Stimulated activated CD8-positive, alpha-beta memory T cell treated with anti-CD3 and anti-CD28 coated beads, Interleukin-15, amount 100 ng/mL, for 24 hours (primary cell): ENCODE data around the gene RAB11FIP4.
"Not testable (repeated sequence)": the region's sequence is repeated elsewhere in the genome, so short reads cannot be mapped to it uniquely, and the experiment has no call there.

ENCODE experiments used
- DNase-seq: peaks from one replicate; pipeline ENCODE4 v3.0.0-alpha.2; 2020; ENCODE audit warnings: low read depth

Gene RAB11FIP4

DNA sequence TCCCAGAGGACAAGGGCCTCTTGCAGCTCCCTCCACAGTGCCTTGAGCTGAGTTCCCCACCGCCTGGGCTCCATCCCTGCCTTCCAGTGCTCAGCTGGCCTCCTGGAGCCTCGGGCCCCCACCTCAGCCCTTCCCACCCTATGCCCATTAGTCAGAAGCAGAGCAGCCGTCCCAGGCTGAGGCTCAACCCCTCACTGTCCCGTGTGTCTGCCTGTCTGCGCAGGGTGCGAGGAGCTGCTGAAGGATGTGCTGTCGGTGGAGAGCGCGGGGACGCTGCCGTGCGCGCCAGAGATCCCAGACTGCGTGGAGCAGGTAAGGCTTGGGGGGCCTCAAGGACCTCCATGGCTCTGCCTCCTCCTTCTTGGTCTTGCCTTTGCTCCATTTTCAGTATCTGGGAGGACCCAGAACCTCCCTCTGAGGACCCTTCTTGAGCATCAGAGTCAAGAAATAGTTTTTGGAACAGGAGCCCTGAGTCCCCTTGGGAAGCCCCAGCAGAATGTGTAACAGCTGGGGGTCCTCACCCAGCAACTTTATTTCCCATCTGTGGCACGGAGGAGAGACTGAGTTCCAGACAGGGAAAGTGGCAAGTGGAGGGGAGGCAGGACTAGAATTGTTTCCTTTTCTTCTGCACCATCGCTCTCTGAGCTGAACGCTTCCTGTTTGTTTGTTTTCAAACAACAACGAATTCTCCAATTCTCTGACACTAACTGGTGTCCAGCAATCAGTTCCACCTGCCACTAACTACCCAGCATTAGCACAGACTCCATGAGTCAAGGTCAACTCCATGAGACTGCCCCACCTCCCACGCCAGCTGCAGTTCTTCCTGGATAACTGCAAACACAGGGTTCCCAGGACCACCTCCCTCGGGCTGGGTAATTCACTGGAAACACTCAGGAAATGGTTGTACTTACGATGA is 42.6 kb downstream of the RAB11FIP4 start:
- no peak for DNase-seq

GRCh38 chr17:31434727-31435050 is 43.2 kb downstream of the RAB11FIP4 start:
- no peak for DNase-seq

- no peak for DNase-seq
These were observed 44.1 kb downstream of the RAB11FIP4 start for GRCh38 chr17:31435581-31435980.

DNA sequence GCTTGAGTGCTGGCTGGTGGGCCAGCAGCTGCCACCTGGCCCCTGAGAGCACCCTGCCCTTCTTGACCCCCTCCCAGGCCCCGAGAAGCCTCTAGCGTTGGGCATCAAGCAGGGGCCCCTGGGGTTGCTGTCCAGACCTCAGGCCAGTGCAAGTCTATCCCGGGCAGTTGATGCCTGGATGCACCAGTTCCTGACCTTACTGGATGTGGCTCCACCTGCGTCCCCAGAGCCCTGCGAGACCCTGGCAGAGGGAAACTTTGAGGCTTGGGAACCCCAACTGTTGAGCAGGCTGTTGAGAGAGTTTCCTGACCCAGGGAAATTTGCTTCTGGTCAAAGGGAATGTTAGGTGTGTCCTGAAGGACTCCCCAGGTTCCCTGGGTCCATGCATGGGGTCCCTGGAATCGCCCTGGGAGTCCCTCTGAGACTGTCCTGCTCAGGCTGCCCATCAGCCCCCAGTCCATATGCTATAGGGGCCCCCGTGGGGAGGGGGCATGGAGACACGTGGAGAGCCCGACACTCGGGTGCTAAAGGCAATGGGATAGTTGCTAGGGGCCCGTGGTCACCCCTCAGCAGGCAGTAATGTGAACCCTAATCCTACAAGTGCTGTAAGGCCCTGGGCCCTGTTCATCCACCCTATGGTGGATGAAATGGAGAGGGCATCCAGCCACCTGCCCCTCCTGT is 46.4 kb downstream of the RAB11FIP4 start:
- DNase-seq, result no peak

GRCh38 chr17:31439716-31440115 is 48.2 kb downstream of the RAB11FIP4 start:
- DNase-seq, result no peak

DNA sequence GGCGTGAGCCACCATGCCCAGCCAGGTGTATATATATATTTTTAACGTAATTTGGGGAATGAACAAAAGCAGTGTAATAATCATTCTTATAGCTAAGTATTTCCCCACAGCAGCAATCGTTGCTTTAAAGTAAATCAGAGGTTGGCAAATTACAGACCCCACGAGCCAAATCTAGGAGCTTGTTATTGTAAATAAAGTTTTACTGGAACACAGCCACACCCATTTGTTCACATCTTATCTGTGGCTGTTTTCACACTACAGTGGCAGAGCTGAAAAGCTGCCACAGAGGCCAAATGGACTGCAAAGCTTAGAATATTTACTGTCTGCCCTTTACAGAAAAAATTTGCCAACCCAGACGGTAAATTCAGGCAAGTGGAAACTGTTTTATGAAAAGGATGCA is 50.8 kb downstream of the RAB11FIP4 start:
- DNase-seq, result no peak

- not testable (repeated sequence) for DNase-seq
These were observed 51.4 kb downstream of the RAB11FIP4 start for GRCh38 chr17:31442856-31443255.

- DNase-seq, result no peak
These were observed 51.9 kb downstream of the RAB11FIP4 start for GRCh38 chr17:31443386-31443785.

DNA sequence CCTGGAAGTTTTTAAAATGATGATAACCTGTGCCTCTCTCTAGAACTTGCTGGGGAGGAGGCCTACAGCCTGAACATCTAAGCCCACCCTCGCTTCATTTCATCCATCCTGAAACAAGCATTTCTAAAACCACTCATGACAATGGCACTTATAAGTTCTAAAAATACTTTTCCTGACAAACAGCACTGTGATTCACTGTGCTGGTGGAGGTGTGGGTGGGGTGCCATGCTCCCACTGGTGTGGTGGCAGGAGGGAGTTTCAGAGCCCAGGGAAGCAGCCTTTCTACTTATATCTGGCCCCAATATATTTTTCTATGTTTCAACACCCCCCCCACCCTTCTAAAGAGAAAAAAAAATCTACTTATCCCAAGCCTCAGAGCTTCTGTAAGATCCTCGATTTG is 52.6 kb downstream of the RAB11FIP4 start:
- no peak for DNase-seq

DNA sequence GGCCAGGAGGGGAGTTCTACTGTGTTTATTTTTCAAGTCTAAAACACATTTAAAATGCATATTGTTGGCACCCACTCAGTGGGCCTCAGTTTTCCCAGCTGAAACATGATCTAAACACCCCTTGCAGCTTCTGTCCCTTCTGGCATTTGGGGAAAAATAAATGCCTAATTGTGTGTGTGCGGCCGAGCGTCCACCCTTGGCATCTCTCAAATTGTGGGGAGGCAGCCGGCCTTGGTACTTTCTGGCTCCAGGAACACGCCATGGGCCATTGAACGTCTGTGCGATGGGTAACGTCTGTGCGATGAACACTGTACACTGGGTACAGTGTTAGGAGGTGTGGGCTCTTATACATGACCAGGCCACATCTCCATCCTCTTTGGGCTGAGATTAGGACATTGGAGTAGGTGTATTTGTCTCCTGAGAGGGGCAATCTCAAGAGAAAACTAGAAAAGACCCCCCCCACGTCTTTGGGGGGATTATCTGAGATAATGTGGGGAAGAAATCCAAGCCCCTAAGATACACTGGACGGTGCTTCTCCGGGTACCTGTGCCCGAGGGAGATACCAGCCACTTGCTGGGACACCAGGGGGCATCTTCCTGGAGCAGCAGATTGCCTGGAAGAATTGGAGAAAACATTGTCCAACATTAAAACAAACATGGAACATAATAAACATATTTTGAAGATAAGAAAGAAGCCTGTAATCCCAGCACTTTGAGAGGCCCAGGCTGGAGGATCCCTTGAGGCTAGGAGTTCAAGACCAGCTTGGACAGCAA is 54.9 kb downstream of the RAB11FIP4 start:
- no peak for DNase-seq

DNA sequence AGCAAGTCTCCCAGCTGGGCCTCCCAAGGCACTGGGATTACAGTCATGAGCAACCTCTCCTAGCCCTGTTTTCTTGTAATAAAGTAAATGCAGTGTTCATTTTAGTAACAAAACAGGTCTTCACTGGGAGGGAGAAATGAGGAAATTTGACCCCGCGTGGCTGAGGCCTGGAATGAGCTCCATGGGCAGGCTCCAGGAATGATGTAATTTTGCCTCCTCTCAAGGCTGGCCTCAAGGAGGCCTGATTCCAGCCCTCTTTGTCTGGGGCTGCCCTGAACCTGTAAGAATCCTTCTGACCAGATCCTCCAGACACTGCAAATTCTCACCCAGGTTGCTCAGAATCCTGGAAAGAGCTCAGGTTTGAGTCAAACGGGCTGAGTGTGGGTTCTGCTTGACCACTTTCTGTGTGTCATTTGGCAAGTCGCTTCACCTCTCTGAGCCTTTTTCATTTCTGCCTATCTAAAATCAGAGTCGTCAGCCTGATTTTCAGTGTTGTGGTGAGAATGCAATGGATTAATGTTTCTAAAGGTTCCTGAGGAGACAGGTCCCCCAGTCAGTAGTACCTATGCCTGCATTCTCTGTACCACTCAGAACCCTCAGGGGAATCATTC is 57.1 kb downstream of the RAB11FIP4 start:
- DNase-seq, result no peak

DNA sequence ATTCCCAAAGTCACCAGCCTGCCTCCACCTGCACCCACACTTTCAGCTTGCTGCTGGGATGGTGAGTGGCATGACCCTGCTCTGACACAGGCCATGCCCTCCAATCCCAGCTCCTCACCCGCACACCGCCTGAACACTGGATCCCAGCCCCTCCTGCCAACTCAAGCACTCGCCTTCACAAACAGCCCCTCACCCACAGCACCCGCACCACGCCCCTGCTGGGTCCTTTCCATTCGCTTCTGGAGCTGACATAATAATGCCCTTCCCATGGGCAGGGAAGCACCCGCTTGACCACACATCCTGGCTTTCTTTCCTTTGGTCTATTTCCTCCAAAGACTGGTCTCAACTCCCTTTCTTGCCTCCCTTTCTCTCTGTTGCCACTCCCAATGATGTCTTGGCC is 57.6 kb downstream of the RAB11FIP4 start:
- no peak for DNase-seq

DNA sequence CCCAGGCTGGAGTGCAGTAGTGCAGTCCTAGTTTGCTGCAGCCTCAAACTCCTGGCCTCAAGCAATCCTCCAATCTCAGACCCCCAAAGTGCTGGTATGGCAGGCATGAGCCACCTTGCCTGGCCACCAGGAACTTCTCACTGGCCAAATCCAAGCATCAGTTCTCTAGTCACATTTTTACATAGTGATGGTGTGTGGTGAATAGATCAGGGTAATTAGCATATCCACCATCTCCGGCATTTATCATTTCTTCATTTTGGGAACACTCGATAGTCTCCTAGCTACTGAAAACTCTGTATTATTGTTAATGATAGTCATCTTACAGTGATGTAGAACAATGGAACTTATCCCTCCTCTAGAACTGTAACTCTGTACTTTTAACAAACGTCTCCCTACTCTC is 58.3 kb downstream of the RAB11FIP4 start:
- DNase-seq, result no peak

DNA sequence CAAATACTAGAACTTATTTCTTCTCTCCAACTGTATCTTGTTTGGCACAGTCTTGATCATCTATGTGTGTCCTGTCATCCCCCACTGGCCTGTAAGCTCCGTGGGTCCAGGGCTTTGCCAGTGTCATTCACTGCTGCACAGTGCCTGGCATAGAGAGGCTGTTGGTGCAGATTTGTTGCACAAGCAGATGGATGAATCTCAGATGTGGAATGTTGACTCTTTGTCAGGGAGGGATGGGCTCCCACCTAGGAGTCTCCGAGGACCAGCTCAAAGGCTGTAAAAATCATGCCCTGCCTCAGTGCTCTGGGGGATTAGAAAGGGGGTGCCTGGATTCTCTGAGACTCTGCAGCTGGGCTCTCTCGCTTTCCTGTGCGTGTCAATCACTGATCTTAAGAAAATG is 60.6 kb downstream of the RAB11FIP4 start:
- no peak for DNase-seq

GRCh38 chr17:31452561-31453110 is 61.2 kb downstream of the RAB11FIP4 start:
- DNase-seq, result no peak

- DNase-seq, result no peak
These were observed 62.4 kb downstream of the RAB11FIP4 start for GRCh38 chr17:31453896-31454295.

DNA sequence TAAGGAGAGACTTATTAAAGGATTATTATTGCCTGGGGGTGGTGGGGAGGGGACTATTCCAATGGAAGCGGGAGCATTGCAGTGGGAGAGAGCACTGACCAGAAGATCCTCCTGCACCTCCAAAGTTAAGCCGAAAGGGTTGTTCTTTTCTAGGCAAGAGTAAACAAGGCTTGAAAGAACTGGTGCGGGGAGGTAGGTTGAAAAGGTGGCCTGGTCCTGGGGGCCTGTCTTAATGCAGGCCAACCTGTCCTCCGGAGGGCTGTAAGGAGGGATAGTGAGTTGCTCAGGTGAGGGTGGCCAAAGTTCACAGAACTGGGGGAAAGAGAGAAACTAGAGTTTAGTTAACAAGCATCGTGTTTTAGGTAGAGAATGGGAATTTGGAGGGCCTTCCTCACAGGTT is 65.3 kb downstream of the RAB11FIP4 start:
- no peak for DNase-seq

DNA sequence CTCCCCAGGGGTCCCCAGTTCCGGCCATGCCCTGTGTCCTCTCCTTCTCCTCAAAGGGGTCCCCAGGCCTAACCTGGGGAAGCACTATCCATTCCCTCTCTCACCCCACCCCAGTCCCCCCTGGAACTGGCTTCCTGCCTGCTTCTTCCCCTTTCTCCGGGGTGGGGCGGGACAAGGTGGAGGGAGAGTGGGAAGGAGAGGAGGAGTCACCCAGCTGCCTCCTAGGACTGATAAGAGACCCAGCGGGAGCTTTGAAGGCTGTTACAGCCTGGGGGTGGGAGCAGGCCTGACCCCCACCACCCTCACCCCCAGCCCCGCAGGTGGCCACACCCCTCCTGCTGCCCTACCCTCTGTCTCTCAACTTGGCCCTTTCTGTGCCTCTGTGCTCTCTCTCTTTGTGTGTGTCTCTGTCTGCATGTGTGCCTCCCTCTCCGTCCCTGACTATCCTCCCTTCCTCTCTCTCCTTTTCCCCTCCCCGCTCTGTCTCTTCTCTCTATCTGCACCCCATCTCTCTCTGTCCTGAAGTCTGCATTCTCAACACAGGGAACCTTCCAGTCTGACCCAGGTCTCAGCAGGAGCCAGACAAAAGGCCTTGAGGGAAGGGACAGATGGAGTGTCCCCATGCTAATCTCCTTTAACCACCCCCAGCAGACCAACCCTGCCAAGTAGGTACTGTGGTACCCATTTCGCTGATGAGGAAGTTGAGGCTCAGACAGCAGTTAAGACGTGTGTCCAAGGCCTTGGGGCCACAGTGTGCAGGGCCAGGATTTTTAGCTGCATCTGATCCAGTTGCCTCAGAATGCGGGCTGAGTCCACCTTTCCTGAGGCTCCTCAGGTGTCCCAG is 66.1 kb downstream of the RAB11FIP4 start:
- no peak for DNase-seq

GRCh38 chr17:31458829-31459228 is 67.4 kb downstream of the RAB11FIP4 start:
- DNase-seq, result no peak

DNA sequence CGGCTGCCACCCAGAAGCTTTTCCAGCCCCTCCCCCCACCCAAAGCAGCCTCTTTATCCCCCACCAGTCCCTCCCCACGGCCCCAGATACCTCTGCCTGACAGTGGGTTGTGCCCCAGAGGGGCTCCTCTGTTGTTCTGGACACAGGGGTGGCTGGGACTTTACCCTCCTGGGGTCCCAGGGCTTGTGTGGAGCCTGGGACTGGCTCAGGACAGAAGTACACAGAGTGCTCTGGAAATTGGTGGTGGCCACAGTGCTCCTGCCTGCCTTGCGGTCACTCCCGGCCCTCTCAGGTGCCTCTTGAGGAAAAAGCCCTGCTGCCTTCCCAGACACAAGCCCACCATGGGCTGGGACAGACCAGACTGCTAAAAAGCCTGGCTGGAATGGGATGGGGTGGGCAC is 68.2 kb downstream of the RAB11FIP4 start:
- no peak for DNase-seq

DNA sequence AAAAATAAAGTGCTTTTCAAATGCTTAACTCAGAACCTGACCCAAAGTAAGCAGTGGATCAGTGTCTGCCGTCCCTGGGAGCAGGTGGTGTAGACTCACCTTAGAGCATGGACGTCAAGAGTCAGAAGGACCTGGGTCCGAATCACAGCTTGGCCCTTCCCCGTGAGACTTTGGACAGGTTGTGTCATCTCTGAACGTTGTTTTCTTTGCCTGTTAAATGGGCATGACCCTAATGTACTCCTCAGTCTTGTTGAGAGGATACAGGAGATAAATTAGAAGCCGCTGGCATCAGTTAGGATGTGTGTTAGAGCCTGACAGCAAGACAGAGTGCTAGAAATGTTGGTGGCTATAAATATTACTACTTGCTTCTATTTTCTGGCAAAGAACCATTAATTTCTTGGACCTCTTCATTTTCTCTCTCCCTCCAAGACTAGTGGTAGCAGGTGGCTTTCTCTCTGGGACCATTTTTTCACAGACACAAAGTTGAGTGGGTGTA is 68.8 kb downstream of the RAB11FIP4 start:
- DNase-seq, result no peak
